ENCODE results near the gene GASK1B. TPM values are rescaled to one million over a fixed set of nuclear protein-coding genes. Genes with fewer than 3 reads are reported as not detected.

Gene GASK1B
- total RNA-seq: not detected in 2 replicates

DNA sequence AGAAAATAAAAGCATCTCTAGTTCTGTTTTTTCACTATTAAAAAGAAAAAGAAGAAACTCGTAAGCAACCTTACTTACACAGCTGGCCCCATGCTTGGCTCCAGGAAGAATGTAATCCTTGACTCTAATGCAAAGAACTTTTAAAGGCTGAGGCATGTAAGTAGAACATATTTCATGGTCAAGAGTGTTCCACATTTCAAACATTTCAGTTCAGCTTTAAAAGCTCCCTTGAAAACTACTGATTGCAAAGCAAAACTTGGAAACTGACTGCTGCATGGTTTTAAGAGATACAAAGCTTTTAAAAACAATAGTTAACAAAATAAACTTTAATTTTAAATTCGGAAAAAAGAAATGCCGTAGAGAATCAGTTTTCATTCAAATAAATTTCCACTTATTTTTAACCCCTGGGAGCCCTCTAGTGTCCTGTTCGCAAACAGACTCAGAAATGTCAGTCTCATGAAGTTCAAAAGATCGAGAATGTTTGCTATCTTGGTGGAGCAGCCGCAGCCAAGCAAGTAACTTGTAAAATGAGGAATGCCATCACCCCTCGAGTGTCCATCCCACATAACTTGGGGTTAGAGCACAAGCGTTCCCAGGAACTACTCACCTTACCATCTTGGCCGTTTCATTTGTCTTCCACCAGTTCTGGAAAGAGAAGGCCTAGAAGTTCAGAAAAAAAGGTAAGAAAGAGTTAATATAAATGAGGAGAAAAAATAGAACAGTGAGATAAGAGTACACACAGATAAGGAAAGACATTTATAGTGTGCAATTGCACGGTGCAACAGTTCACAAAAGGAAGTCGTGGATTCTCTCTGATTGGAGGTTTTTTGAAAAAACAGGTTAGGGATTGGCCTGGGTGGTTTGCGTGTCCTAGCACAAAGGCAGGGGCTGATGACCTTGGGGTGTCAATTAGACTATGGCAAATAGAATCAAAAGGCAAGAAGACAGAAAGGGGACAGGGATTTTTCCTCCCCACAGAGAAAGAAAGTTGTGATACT is at the start of gene GASK1B:
Gene GASK1B, minus strand, starts transcription at position 765 of the 998 bp plus-strand sequence. CDS start 1,650 bp downstream, outside the sequence.
- ChIA-PET POLR2A (no interaction called here), CTCF (no interaction called here)
- ATAC-seq (ENCODE audit: low read depth) (no peak), DNase-seq (no peak)
- no peaks in the 10 kb centered on the region for H3K9me3 Mint-ChIP-seq
- TF ChIP-seq, protein P1, sequence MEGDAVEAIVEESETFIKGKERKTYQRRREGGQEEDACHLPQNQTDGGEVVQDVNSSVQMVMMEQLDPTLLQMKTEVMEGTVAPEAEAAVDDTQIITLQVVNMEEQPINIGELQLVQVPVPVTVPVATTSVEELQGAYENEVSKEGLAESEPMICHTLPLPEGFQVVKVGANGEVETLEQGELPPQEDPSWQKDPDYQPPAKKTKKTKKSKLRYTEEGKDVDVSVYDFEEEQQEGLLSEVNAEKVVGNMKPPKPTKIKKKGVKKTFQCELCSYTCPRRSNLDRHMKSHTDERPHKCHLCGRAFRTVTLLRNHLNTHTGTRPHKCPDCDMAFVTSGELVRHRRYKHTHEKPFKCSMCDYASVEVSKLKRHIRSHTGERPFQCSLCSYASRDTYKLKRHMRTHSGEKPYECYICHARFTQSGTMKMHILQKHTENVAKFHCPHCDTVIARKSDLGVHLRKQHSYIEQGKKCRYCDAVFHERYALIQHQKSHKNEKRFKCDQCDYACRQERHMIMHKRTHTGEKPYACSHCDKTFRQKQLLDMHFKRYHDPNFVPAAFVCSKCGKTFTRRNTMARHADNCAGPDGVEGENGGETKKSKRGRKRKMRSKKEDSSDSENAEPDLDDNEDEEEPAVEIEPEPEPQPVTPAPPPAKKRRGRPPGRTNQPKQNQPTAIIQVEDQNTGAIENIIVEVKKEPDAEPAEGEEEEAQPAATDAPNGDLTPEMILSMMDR (IDR thresholded peaks at IDR 0.05): no peak
- H3K4me3 Mint-ChIP-seq: no peak within 1 kb of the TSS
- no peaks in the 10 kb centered on the region for H3K4me1 Mint-ChIP-seq
- H3K27me3 Mint-ChIP-seq: peaks cover 22% of the 10 kb centered on the region
- no peak within 1 kb of the TSS for H3K27ac Mint-ChIP-seq
- intact Hi-C loops (cut with micrococcal nuclease): no loop called here
- no peaks in the 10 kb centered on the region for H3K36me3 Mint-ChIP-seq (ENCODE audit: low read depth)

DNA sequence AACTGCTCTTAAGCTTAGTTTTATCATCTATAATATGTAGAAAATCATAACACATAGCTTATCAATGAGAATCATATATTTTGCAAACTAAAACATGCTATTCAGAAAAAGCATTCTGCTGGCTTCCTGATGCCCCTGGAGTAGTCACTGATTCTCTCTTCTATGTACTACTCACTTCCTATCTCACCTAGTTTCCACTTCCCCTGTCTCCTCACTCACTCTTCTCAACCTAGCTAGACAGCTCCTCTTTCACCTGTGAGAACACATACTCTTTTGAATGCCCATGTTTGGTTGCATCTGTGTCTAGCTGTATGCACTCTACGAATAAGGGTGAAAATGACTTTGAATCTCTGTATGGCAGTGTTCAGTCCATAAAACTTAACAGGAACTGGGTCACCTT is 46.8 kb upstream of the GASK1B start:
- intact Hi-C loops (cut with micrococcal nuclease): no loop called here
- H3K27ac Mint-ChIP-seq: no peak overlapping the region
- H3K36me3 Mint-ChIP-seq (ENCODE audit: low read depth): no peaks in the 10 kb centered on the region
- CTCF ChIA-PET: no interaction called here
- ATAC-seq (ENCODE audit: low read depth): no peak
- H3K9me3 Mint-ChIP-seq: no peaks in the 10 kb centered on the region
- no peaks in the 10 kb centered on the region for H3K27me3 Mint-ChIP-seq
- H3K4me1 Mint-ChIP-seq: no peaks in the 10 kb centered on the region
- no peak overlapping the region for H3K4me3 Mint-ChIP-seq
- POLR2A ChIA-PET: no interaction called here
- TF ChIP-seq, protein P1 (IDR thresholded peaks at IDR 0.05): no peak
- DNase-seq: no peak

DNA sequence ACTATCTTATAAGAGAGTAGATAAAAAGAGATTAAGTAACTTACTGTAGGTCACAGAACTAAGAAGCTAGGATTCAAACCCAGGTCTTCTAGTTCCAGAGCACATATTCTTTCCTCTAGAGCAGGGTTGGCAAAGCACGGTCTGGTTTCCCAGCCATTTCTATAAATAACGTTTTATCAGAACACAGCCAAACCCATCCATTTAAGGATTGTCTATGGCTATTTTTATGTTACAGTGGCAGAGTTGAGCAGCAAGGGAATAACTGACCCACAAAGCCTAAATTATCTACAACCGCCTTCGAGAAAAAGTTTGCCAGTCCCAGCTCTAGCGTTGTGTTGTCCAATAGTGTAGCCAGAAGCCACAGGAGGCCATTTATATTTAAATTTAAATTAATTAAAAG is 44.9 kb upstream of the GASK1B start:
- TF ChIP-seq, protein P1 (IDR thresholded peaks at IDR 0.05): no peak
- no peak for ATAC-seq (ENCODE audit: low read depth)

DNA sequence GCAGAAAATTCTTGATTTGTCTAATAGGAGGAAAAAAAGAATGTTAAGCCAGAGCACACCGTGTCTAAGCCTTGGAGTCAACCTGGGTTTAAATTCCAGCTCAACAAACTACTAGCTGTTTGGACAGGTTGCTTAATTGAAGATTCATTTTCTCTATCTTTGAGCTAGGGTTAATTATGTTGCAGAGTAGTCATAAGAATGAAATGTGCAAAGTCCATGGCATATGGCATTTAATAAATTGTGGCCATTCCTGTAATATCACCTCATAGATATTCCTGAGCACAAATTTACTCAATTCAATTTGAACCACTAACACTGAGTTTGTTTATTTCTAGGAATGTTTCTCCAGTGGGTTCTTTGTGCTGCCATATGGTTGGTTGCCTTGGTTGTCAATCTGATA is 42.0 kb upstream of the GASK1B start:
- no peak overlapping the region for H3K4me3 Mint-ChIP-seq
- TF ChIP-seq, protein P1 (IDR thresholded peaks at IDR 0.05): no peak
- intact Hi-C loops (cut with micrococcal nuclease): no loop called here
- ChIA-PET CTCF (no interaction called here), POLR2A (no interaction called here)
- no peaks in the 10 kb centered on the region for H3K36me3 Mint-ChIP-seq (ENCODE audit: low read depth)
- no peaks in the 10 kb centered on the region for H3K9me3 Mint-ChIP-seq
- H3K4me1 Mint-ChIP-seq: peaks cover 11% of the 10 kb centered on the region
- peaks cover 8% of the 10 kb centered on the region for H3K27me3 Mint-ChIP-seq
- ATAC-seq (ENCODE audit: low read depth): no peak
- DNase-seq: no peak
- H3K27ac Mint-ChIP-seq: no peak overlapping the region

More for the DNA sequence above, 44.9 kb upstream of the GASK1B start:
- CTCF ChIA-PET: no interaction called here
- intact Hi-C loops (cut with micrococcal nuclease): no loop called here
- no peak overlapping the region for H3K4me3 Mint-ChIP-seq
- POLR2A ChIA-PET: no interaction called here
- no peaks in the 10 kb centered on the region for H3K9me3 Mint-ChIP-seq
- DNase-seq: no peak
- H3K36me3 Mint-ChIP-seq (ENCODE audit: low read depth): no peaks in the 10 kb centered on the region
- no peaks in the 10 kb centered on the region for H3K27me3 Mint-ChIP-seq
- H3K27ac Mint-ChIP-seq: no peak overlapping the region
- H3K4me1 Mint-ChIP-seq: no peaks in the 10 kb centered on the region

DNA sequence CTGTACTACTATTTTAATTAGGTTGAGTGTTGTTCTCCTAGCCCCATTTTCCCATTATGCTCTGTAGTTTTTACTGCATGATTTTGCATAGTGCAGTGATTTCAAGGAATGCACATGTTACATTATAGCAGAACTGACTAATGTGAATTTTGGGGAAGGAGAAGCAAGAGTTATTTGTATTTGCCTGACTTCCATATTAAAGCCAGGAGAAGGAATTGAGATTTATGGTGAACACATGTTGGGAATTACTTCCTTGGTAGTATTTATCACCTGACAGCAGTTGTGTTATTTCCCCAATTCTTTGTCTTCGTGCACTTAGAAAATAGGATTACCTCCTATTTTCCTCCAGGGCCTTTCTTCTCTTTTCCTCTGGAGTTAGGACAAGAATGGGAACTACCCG is 40.6 kb upstream of the GASK1B start:
- H3K4me3 Mint-ChIP-seq: no peak overlapping the region
- H3K9me3 Mint-ChIP-seq: no peaks in the 10 kb centered on the region
- H3K27me3 Mint-ChIP-seq: peaks cover 13% of the 10 kb centered on the region
- H3K27ac Mint-ChIP-seq: no peak overlapping the region
- H3K4me1 Mint-ChIP-seq: peaks cover 14% of the 10 kb centered on the region
- POLR2A ChIA-PET: no interaction called here
- CTCF ChIA-PET: no interaction called here
- intact Hi-C loops (cut with micrococcal nuclease): no loop called here
- ATAC-seq (ENCODE audit: low read depth) (no peak), DNase-seq (no peak)
- TF ChIP-seq, protein P1 (IDR thresholded peaks at IDR 0.05): no peak
- no peaks in the 10 kb centered on the region for H3K36me3 Mint-ChIP-seq (ENCODE audit: low read depth)
